A549 (cell line): ENCODE measurements around the gene HNMT.

Experiments used
- CTCF ChIP-seq: fragments of >200 bp; sonication (Bioruptor Twin); formaldehyde crosslinking; IDR thresholded peaks from 3 replicates; pipeline ENCODE4 v1.5.1; 2016
- POLR2A ChIP-seq: IDR thresholded peaks from 2 replicates; pipeline ENCODE4 v1.6.1; 2012; ENCODE audit warnings: mild to moderate bottlenecking, low read length
- RFX5 ChIP-seq: fragments of 450-650 bp; IDR thresholded peaks from 2 replicates; pipeline ENCODE4 v1.7.1; 2014; ENCODE audit warnings: antibody characterized with exemption, mild to moderate bottlenecking, moderate library complexity
- RNF2 ChIP-seq: fragments of 200-600 bp; sonication (generic); IDR thresholded peaks from 2 replicates; pipeline ENCODE4 v1.6.1; 2016; ENCODE audit warnings: low read depth, mild to moderate bottlenecking, antibody characterized with exemption, moderate library complexity, borderline replicate concordance

DNA sequence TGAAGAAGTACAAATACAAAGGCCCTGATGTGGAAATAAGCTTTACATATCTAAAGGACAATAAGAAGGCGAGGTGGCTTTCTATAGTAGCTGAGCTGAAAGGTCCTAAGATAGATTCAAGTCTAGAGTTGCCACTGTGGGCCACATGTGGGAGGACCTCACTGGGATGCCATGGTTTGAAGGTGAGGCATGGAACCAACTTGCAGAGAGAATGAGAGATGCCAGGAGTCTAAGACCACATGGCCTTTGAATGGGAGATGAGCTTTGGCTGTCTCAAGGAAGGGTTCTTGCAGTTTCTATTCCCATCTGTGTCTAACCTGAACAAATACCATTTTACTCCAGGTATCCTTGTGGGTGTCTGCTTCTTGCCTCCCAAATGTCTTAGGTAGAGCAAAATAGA, 53.6 kb downstream of the HNMT start:
- no peak for TF ChIP-seq RNF2
- TF ChIP-seq POLR2A, result no peak
- no peak for TF ChIP-seq CTCF
- no peak for TF ChIP-seq RFX5
